Measurements from ENCODE around the gene MICALL2.

The MICALL2 gene

GRCh38 chr7:1458683-1459511, at the start of gene MICALL2:
TSS of gene MICALL2 (minus strand) at chr7:1459470. CDS start at chr7:1459326, 144 bp downstream.
- in situ Hi-C loops (cut with MboI; ENCODE audit: low sequenced_read_pairs) = no loop called here

- in situ Hi-C loops (cut with MboI; ENCODE audit: low sequenced_read_pairs) = no loop called here
Observed at GRCh38 chr7:1508277-1508758, 49.0 kb upstream of the MICALL2 start.

GRCh38 chr7:1505731-1506550, 46.7 kb upstream of the MICALL2 start:
- in situ Hi-C loops (cut with MboI; ENCODE audit: low sequenced_read_pairs) = no loop called here

- in situ Hi-C loops (cut with MboI; ENCODE audit: low sequenced_read_pairs) = no loop called here
Observed at GRCh38 chr7:1503816-1504775, 44.8 kb upstream of the MICALL2 start, which contains the start of gene INTS1. TSS of gene INTS1 (minus strand) at chr7:1504389. CDS start at chr7:1503960, 429 bp downstream.

GRCh38 chr7:1503390-1503789, 44.1 kb upstream of the MICALL2 start:
- in situ Hi-C loops (cut with MboI; ENCODE audit: low sequenced_read_pairs) = no loop called here

GRCh38 chr7:1502845-1503244, 43.6 kb upstream of the MICALL2 start:
- in situ Hi-C loops (cut with MboI; ENCODE audit: low sequenced_read_pairs) = no loop called here

- in situ Hi-C loops (cut with MboI; ENCODE audit: low sequenced_read_pairs) = no loop called here
Observed at GRCh38 chr7:1501487-1502270, 42.4 kb upstream of the MICALL2 start.

- in situ Hi-C loops (cut with MboI; ENCODE audit: low sequenced_read_pairs) = no loop called here
Observed at GRCh38 chr7:1500064-1500807, 41.0 kb upstream of the MICALL2 start.

- in situ Hi-C loops (cut with MboI; ENCODE audit: low sequenced_read_pairs) = no loop called here
Observed at GRCh38 chr7:1499367-1500029, 40.2 kb upstream of the MICALL2 start.

- in situ Hi-C loops (cut with MboI; ENCODE audit: low sequenced_read_pairs) = no loop called here
Observed at GRCh38 chr7:1498370-1499305, 39.4 kb upstream of the MICALL2 start.

GRCh38 chr7:1497293-1497927, 38.1 kb upstream of the MICALL2 start:
- in situ Hi-C loops (cut with MboI; ENCODE audit: low sequenced_read_pairs) = no loop called here

- in situ Hi-C loops (cut with MboI; ENCODE audit: low sequenced_read_pairs) = no loop called here
Observed at GRCh38 chr7:1496531-1497292, 37.4 kb upstream of the MICALL2 start.

GRCh38 chr7:1495564-1496242, 36.4 kb upstream of the MICALL2 start:
- in situ Hi-C loops (cut with MboI; ENCODE audit: low sequenced_read_pairs) = no loop called here

- in situ Hi-C loops (cut with MboI; ENCODE audit: low sequenced_read_pairs) = no loop called here
Observed at GRCh38 chr7:1494866-1495563, 35.7 kb upstream of the MICALL2 start.

- in situ Hi-C loops (cut with MboI; ENCODE audit: low sequenced_read_pairs) = no loop called here
Observed at GRCh38 chr7:1494447-1494846, 35.2 kb upstream of the MICALL2 start.
